ENCODE data around the gene GPR15LG. TPM values are rescaled to one million over a fixed set of nuclear protein-coding genes. Genes with fewer than 3 reads are reported as not detected.

GPR15LG gene
- total RNA-seq, 4 donors from 2014 or later: 132 to 352 (median 320) TPM

DNA sequence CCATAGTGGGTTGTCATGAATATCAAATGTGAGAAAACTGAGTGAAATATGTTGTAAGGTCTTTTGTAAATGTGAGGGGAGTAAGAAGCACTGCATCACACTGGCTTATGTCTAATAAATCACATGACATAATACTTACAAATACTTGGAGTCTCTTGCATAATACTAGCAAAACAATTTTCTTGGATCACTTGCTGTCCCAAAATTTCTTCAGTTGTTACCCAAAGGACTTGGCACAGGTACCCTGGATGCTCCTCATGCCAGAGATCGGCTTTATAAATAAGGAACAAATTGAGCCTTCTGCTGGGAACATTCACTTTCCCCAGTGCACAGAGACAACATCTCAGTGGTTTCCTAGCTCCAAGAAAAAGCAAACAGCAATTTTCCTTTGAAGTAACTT is 56.8 kb downstream of the GPR15LG start:
- H3K9me3 ChIP-seq: no peaks in the 10 kb centered on the region
- H3K4me3 ChIP-seq: no peak overlapping the region
- intact Hi-C loops (cut with DNase I): no loop called here
- no peaks in the 10 kb centered on the region for H3K4me1 ChIP-seq
- WGBS, 2 donors: 55 to 79% methylated on average over 1 of the region's 1 CpG
- H3K27ac ChIP-seq: peak overlapping the region in 1 of 4 donors; percentile 8
- peaks cover 0 to 7% (median 0%) of the 10 kb centered on the region in 4 donors for H3K27me3 ChIP-seq
- no peaks in the 10 kb centered on the region for H3K36me3 ChIP-seq
- no peak for DNase-seq
- TF ChIP-seq, protein P1, sequence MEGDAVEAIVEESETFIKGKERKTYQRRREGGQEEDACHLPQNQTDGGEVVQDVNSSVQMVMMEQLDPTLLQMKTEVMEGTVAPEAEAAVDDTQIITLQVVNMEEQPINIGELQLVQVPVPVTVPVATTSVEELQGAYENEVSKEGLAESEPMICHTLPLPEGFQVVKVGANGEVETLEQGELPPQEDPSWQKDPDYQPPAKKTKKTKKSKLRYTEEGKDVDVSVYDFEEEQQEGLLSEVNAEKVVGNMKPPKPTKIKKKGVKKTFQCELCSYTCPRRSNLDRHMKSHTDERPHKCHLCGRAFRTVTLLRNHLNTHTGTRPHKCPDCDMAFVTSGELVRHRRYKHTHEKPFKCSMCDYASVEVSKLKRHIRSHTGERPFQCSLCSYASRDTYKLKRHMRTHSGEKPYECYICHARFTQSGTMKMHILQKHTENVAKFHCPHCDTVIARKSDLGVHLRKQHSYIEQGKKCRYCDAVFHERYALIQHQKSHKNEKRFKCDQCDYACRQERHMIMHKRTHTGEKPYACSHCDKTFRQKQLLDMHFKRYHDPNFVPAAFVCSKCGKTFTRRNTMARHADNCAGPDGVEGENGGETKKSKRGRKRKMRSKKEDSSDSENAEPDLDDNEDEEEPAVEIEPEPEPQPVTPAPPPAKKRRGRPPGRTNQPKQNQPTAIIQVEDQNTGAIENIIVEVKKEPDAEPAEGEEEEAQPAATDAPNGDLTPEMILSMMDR (IDR thresholded peaks at IDR 0.05): no peak
- TF ChIP-seq POLR2A (IDR thresholded peaks at IDR 0.05): no peak

- no peaks in the 10 kb centered on the region for H3K4me1 ChIP-seq
- intact Hi-C loops (cut with DNase I): no loop called here
- no peak for TF ChIP-seq POLR2A (IDR thresholded peaks at IDR 0.05)
- TF ChIP-seq, protein P1 (IDR thresholded peaks at IDR 0.05): no peak
- no peak overlapping the region for H3K4me3 ChIP-seq
- H3K36me3 ChIP-seq: no peaks in the 10 kb centered on the region
- 76 to 79% methylated on average over 4 to 5 of the region's 10 CpGs for WGBS, 2 donors
- H3K9me3 ChIP-seq: no peaks in the 10 kb centered on the region
- H3K27ac ChIP-seq: no peak overlapping the region
- H3K27me3 ChIP-seq: peaks cover 0 to 25% (median 0%) of the 10 kb centered on the region in 4 donors
- DNase-seq: no peak
Measured at GRCh38 chr10:84232376-84232775, 58.8 kb downstream of the GPR15LG start.

GRCh38 chr10:84233940-84234339 is 60.3 kb downstream of the GPR15LG start:
- Histone ChIP-seq H3K4me1 (no peaks in the 10 kb centered on the region), H3K36me3 (no peaks in the 10 kb centered on the region), H3K9me3 (no peaks in the 10 kb centered on the region), H3K4me3 (no peak overlapping the region), H3K27me3 (peaks cover 0 to 38% (median 0%) of the 10 kb centered on the region in 4 donors), H3K27ac (no peak overlapping the region)
- DNase-seq: no peak
- WGBS, 2 donors: 89 to 100% methylated on average over 1 to 3 of the region's 4 CpGs
- intact Hi-C loops (cut with DNase I): no loop called here
- TF ChIP-seq, protein P1 (IDR thresholded peaks at IDR 0.05): no peak
- TF ChIP-seq POLR2A (IDR thresholded peaks at IDR 0.05): no peak

GRCh38 chr10:84234479-84234878 is 60.9 kb downstream of the GPR15LG start:
- WGBS, 2 donors: 76 to 77% methylated on average over 4 of the region's 4 CpGs
- no peaks in the 10 kb centered on the region for H3K36me3 ChIP-seq
- H3K4me3 ChIP-seq: no peak overlapping the region
- TF ChIP-seq, protein P1 (IDR thresholded peaks at IDR 0.05): no peak
- TF ChIP-seq POLR2A (IDR thresholded peaks at IDR 0.05): no peak
- DNase-seq: no peak
- peaks cover 0 to 42% (median 0%) of the 10 kb centered on the region in 4 donors for H3K27me3 ChIP-seq
- intact Hi-C loops (cut with DNase I): no loop called here
- H3K9me3 ChIP-seq: no peaks in the 10 kb centered on the region
- no peaks in the 10 kb centered on the region for H3K4me1 ChIP-seq
- no peak overlapping the region for H3K27ac ChIP-seq

Other genes starting within 250 kb of the GPR15LG start
- gene GHITM, start 34.3 kb upstream of the GPR15LG start, total RNA-seq: 100 to 1,000 TPM; 137 to 289 (median 182) TPM
- 10 to 100 TPM in 3 of 4 donors, 1 to 10 TPM in 1; 6.7 to 15.0 (median 12.2) TPM for gene CDHR1, start 20.7 kb downstream of the GPR15LG start, total RNA-seq
- not detected for gene LRIT2, start 51.7 kb downstream of the GPR15LG start, total RNA-seq
- under 1 TPM in 2 of 4 donors, not detected in 2; 0.19 to 0.34 TPM for gene LRIT1, start 67.7 kb downstream of the GPR15LG start, total RNA-seq
- under 1 TPM in 2 of 4 donors, not detected in 2; 0.09 to 0.57 TPM for gene RGR, start 71.3 kb downstream of the GPR15LG start, total RNA-seq
- 10 to 100 TPM; 26.4 to 48.3 (median 31.7) TPM for gene CCSER2, start 154.8 kb downstream of the GPR15LG start, total RNA-seq